ENCODE measurements around the gene INSYN2B. TPM values are rescaled to one million over a fixed set of nuclear protein-coding genes. Genes with fewer than 3 reads are reported as not detected.

The INSYN2B gene
- polyA plus RNA-seq (2013, experiment 1 of 2; ENCODE audit: insufficient read length): 2.8 TPM
- polyA plus RNA-seq (2013, experiment 2 of 2; ENCODE audit: insufficient read length): 0.88 TPM

GRCh38 chr5:169980418-169981053 is at the start of gene INSYN2B:
INSYN2B (minus strand) TSS chr5:169980495; CDS start chr5:169883898, 96,597 bp downstream.
- DNase-seq: peak; percentile 87

- DNase-seq: no peak
These were observed 47.8 kb upstream of the INSYN2B start for GRCh38 chr5:170028124-170028523.

- DNase-seq: no peak
These were observed 45.6 kb upstream of the INSYN2B start for GRCh38 chr5:170025853-170026252.

- DNase-seq: no peak
These were observed 41.2 kb upstream of the INSYN2B start for GRCh38 chr5:170021506-170021905.

GRCh38 chr5:170020423-170020822 is 40.1 kb upstream of the INSYN2B start:
- DNase-seq: no peak

- no peak for DNase-seq
These were observed 32.3 kb upstream of the INSYN2B start for GRCh38 chr5:170012622-170013021.

- DNase-seq: no peak
These were observed 31.5 kb upstream of the INSYN2B start for GRCh38 chr5:170011751-170012150.

- no peak for DNase-seq
These were observed 30.3 kb upstream of the INSYN2B start for GRCh38 chr5:170010595-170010994.

DNA sequence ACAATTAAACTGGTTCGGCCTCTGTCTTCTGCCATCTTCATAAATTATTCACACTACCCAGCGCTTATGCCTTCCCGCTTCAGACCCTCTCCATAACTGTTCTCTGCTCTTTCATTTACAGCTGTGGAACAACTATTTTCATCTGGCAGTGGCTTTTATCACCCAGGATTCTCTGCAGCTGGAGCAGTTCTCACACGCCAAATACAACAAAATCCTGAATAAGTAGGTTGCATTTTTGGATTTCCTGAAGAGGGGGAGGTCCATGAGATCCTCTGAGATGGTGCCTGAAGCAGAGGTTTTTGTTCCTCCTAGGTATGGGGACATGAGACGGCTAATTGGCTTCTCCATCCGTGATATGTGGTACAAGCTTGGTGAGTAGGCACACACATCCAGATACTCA is 28.1 kb upstream of the INSYN2B start:
- DNase-seq: no peak

GRCh38 chr5:170006021-170006420 is 25.7 kb upstream of the INSYN2B start:
- DNase-seq: no peak

- DNase-seq: no peak
These were observed 19.9 kb upstream of the INSYN2B start for GRCh38 chr5:170000155-170000554.

GRCh38 chr5:169999621-170000020 is 19.3 kb upstream of the INSYN2B start:
- no peak for DNase-seq

GRCh38 chr5:169997798-169998197 is 17.5 kb upstream of the INSYN2B start:
- no peak for DNase-seq

- no peak for DNase-seq
These were observed 13.1 kb upstream of the INSYN2B start for GRCh38 chr5:169993485-169993790.

GRCh38 chr5:169992789-169993484 is 12.6 kb upstream of the INSYN2B start:
- DNase-seq: no peak

- DNase-seq: no peak
These were observed 11.0 kb upstream of the INSYN2B start for GRCh38 chr5:169991115-169991869.

DNA sequence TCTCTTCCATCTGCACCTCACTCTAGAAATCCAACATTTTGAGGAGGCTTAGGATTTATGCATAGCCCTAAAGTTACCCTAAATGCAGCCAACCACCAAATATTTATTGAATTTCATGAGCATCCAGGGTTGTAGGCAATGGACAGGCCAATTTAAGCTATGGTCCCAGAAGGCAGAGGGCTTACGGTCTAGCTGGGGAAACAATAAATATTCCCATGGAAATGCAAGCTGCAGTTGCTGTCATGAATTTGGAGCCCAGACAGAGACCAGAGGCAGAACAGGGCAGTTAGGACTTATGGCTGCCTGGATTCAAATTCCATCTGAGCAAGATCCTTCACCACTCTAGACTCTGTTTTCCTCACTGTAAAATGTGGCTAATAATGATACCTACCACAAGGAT is 9.1 kb upstream of the INSYN2B start:
- DNase-seq: no peak

- peak; percentile 26 for DNase-seq
These were observed 8.7 kb upstream of the INSYN2B start for GRCh38 chr5:169988947-169989346.

GRCh38 chr5:169988206-169988605 is 7.9 kb upstream of the INSYN2B start:
- DNase-seq: no peak

GRCh38 chr5:169979871-169980270 is 424 bp downstream of the INSYN2B start:
- peak; percentile 36 for DNase-seq

GRCh38 chr5:169978714-169979113 is 1.6 kb downstream of the INSYN2B start:
- DNase-seq: peak; percentile 64

- no peak for DNase-seq
These were observed 6.0 kb downstream of the INSYN2B start for GRCh38 chr5:169974121-169974770.

GRCh38 chr5:169973056-169973455 is 7.2 kb downstream of the INSYN2B start:
- DNase-seq: no peak
